ENCODE results near the gene URI1. TPM values are rescaled to one million over a fixed set of nuclear protein-coding genes. Genes with fewer than 3 reads are reported as not detected.
A peak's percentile ranks its signal among the peaks of the same experiment; 100 is the strongest.

Gene URI1
- total RNA-seq, 1 donor from 2014 or later, result 64.3 TPM

GRCh38 chr19:30052122-30053075 is 110.4 kb downstream of the URI1 start:
- Mint-ChIP-seq H3K36me3 (ENCODE audit: low read depth) (no peaks in the 10 kb centered on the region), H3K4me3 (no peak overlapping the region), H3K27ac (no peak overlapping the region), H3K27me3 (no peaks in the 10 kb centered on the region), H3K4me1 (no peaks in the 10 kb centered on the region), H3K9me3 (no peaks in the 10 kb centered on the region)
- peak; percentile 40 for DNase-seq
- intact Hi-C loops (cut with micrococcal nuclease), result no loop called here

GRCh38 chr19:30053558-30053957 is 111.5 kb downstream of the URI1 start:
- intact Hi-C loops (cut with micrococcal nuclease), result no loop called here
- DNase-seq, result no peak
- Mint-ChIP-seq H3K27me3 (no peaks in the 10 kb centered on the region), H3K4me3 (no peak overlapping the region), H3K4me1 (no peaks in the 10 kb centered on the region), H3K36me3 (ENCODE audit: low read depth) (no peaks in the 10 kb centered on the region), H3K9me3 (no peaks in the 10 kb centered on the region), H3K27ac (no peak overlapping the region)

GRCh38 chr19:30054210-30054609 is 112.2 kb downstream of the URI1 start:
- Mint-ChIP-seq H3K4me3 (no peak overlapping the region), H3K27ac (no peak overlapping the region), H3K9me3 (no peaks in the 10 kb centered on the region), H3K27me3 (no peaks in the 10 kb centered on the region), H3K4me1 (no peaks in the 10 kb centered on the region), H3K36me3 (ENCODE audit: low read depth) (no peaks in the 10 kb centered on the region)
- DNase-seq, result no peak
- intact Hi-C loops (cut with micrococcal nuclease), result no loop called here

GRCh38 chr19:30056580-30056979 is 114.5 kb downstream of the URI1 start:
- intact Hi-C loops (cut with micrococcal nuclease), result no loop called here
- H3K27me3 Mint-ChIP-seq, result no peaks in the 10 kb centered on the region
- no peaks in the 10 kb centered on the region for H3K9me3 Mint-ChIP-seq
- no peak for DNase-seq
- no peak overlapping the region for H3K4me3 Mint-ChIP-seq
- H3K36me3 Mint-ChIP-seq (ENCODE audit: low read depth), result no peaks in the 10 kb centered on the region
- H3K27ac Mint-ChIP-seq, result no peak overlapping the region
- no peaks in the 10 kb centered on the region for H3K4me1 Mint-ChIP-seq

GRCh38 chr19:30059741-30060457 is 117.9 kb downstream of the URI1 start:
- intact Hi-C loops (cut with micrococcal nuclease), result no loop called here
- DNase-seq, result no peak
- no peaks in the 10 kb centered on the region for H3K9me3 Mint-ChIP-seq
- H3K36me3 Mint-ChIP-seq (ENCODE audit: low read depth), result no peaks in the 10 kb centered on the region
- H3K27me3 Mint-ChIP-seq, result no peaks in the 10 kb centered on the region
- H3K27ac Mint-ChIP-seq, result no peak overlapping the region
- no peaks in the 10 kb centered on the region for H3K4me1 Mint-ChIP-seq
- no peak overlapping the region for H3K4me3 Mint-ChIP-seq

- intact Hi-C loops (cut with micrococcal nuclease), result no loop called here
- Mint-ChIP-seq H3K9me3 (no peaks in the 10 kb centered on the region), H3K27me3 (no peaks in the 10 kb centered on the region), H3K36me3 (ENCODE audit: low read depth) (no peaks in the 10 kb centered on the region), H3K27ac (no peak overlapping the region), H3K4me1 (no peaks in the 10 kb centered on the region), H3K4me3 (no peak overlapping the region)
- no peak for DNase-seq
These were observed 118.6 kb downstream of the URI1 start for GRCh38 chr19:30060531-30061222.

- no peak overlapping the region for H3K4me3 Mint-ChIP-seq
- H3K4me1 Mint-ChIP-seq, result no peaks in the 10 kb centered on the region
- no peaks in the 10 kb centered on the region for H3K9me3 Mint-ChIP-seq
- no peaks in the 10 kb centered on the region for H3K36me3 Mint-ChIP-seq (ENCODE audit: low read depth)
- intact Hi-C loops (cut with micrococcal nuclease), result no loop called here
- no peak overlapping the region for H3K27ac Mint-ChIP-seq
- no peaks in the 10 kb centered on the region for H3K27me3 Mint-ChIP-seq
- DNase-seq, result no peak
These were observed 119.4 kb downstream of the URI1 start for GRCh38 chr19:30061223-30062064.

- Mint-ChIP-seq H3K4me3 (no peak overlapping the region), H3K27me3 (no peaks in the 10 kb centered on the region), H3K27ac (no peak overlapping the region), H3K9me3 (no peaks in the 10 kb centered on the region), H3K36me3 (ENCODE audit: low read depth) (no peaks in the 10 kb centered on the region), H3K4me1 (no peaks in the 10 kb centered on the region)
- DNase-seq, result no peak
- intact Hi-C loops (cut with micrococcal nuclease), result no loop called here
These were observed 120.2 kb downstream of the URI1 start for GRCh38 chr19:30062065-30062906.

GRCh38 chr19:30062907-30063649 is 121.0 kb downstream of the URI1 start:
- Mint-ChIP-seq H3K9me3 (no peaks in the 10 kb centered on the region), H3K4me1 (no peaks in the 10 kb centered on the region), H3K4me3 (no peak overlapping the region), H3K27ac (no peak overlapping the region), H3K27me3 (no peaks in the 10 kb centered on the region), H3K36me3 (ENCODE audit: low read depth) (no peaks in the 10 kb centered on the region)
- intact Hi-C loops (cut with micrococcal nuclease), result no loop called here
- no peak for DNase-seq

- Mint-ChIP-seq H3K4me3 (no peak overlapping the region), H3K4me1 (no peaks in the 10 kb centered on the region), H3K27me3 (no peaks in the 10 kb centered on the region), H3K27ac (no peak overlapping the region), H3K36me3 (ENCODE audit: low read depth) (no peaks in the 10 kb centered on the region), H3K9me3 (no peaks in the 10 kb centered on the region)
- intact Hi-C loops (cut with micrococcal nuclease), result no loop called here
- DNase-seq, result no peak
These were observed 121.8 kb downstream of the URI1 start for GRCh38 chr19:30063650-30064347.

- DNase-seq, result no peak
- no peaks in the 10 kb centered on the region for H3K27me3 Mint-ChIP-seq
- no peak overlapping the region for H3K4me3 Mint-ChIP-seq
- intact Hi-C loops (cut with micrococcal nuclease), result no loop called here
- H3K9me3 Mint-ChIP-seq, result no peaks in the 10 kb centered on the region
- H3K36me3 Mint-ChIP-seq (ENCODE audit: low read depth), result no peaks in the 10 kb centered on the region
- no peak overlapping the region for H3K27ac Mint-ChIP-seq
- no peaks in the 10 kb centered on the region for H3K4me1 Mint-ChIP-seq
These were observed 122.3 kb downstream of the URI1 start for GRCh38 chr19:30064348-30064699.

Measured in activated CD4-positive, alpha-beta T cell treated with anti-CD3 and anti-CD28 coated beads, Interleukin-2, amount 10 ng/mL, durations not matched to agents 24 days and 14 days (primary cell).